ENCODE data around the gene CLTB.

DNA sequence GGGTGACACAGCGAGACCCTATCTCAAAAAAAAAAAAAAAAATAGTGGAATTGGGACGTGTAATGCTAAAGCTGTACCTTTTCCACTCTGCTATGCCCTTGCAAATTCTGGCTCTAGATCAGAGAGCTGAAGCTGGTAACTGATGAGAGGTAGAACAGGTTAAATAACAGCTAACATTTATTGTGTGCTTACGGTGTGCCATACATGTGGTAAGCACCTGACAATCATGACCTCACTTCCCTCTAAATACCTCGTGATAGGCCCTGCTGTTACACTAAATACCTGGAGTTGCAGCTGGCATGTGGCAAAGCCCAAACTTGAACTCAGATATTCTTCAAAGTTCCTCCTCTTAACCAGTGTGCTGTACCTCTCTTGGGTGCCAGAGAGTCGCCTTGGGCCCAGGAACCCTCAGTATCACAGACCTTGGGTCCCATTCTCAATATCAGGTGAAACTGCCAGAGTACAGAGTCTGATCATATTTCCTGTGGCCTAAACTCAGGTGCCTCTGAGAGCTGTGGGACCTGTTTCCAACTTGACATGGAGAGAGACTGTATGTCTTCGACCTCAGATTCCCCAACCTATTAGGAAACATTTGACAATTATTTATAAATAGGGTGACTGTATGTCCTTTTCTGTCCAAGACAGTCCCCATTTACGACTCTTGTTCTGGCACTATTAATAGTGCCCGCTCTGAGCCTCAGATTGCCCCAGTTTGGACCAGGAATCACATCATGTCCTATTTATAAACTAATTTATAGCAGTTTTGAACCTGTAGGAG is 46.2 kb downstream of the CLTB start:
- TF ChIP-seq, protein P1, sequence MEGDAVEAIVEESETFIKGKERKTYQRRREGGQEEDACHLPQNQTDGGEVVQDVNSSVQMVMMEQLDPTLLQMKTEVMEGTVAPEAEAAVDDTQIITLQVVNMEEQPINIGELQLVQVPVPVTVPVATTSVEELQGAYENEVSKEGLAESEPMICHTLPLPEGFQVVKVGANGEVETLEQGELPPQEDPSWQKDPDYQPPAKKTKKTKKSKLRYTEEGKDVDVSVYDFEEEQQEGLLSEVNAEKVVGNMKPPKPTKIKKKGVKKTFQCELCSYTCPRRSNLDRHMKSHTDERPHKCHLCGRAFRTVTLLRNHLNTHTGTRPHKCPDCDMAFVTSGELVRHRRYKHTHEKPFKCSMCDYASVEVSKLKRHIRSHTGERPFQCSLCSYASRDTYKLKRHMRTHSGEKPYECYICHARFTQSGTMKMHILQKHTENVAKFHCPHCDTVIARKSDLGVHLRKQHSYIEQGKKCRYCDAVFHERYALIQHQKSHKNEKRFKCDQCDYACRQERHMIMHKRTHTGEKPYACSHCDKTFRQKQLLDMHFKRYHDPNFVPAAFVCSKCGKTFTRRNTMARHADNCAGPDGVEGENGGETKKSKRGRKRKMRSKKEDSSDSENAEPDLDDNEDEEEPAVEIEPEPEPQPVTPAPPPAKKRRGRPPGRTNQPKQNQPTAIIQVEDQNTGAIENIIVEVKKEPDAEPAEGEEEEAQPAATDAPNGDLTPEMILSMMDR (IDR thresholded peaks at IDR 0.05; ENCODE audit: low read depth, low read length, poor library complexity, severe bottlenecking) = no peak
- no peak for TF ChIP-seq EZH2phosphoT487 (IDR thresholded peaks at IDR 0.05; ENCODE audit: borderline replicate concordance, low read length)
